ENCODE results near the gene IL17RE. TPM values are rescaled to one million over a fixed set of nuclear protein-coding genes. Genes with fewer than 3 reads are reported as not detected.

Gene IL17RE
- total RNA-seq, 1 donor from 2014 or later, result 0.74 TPM

DNA sequence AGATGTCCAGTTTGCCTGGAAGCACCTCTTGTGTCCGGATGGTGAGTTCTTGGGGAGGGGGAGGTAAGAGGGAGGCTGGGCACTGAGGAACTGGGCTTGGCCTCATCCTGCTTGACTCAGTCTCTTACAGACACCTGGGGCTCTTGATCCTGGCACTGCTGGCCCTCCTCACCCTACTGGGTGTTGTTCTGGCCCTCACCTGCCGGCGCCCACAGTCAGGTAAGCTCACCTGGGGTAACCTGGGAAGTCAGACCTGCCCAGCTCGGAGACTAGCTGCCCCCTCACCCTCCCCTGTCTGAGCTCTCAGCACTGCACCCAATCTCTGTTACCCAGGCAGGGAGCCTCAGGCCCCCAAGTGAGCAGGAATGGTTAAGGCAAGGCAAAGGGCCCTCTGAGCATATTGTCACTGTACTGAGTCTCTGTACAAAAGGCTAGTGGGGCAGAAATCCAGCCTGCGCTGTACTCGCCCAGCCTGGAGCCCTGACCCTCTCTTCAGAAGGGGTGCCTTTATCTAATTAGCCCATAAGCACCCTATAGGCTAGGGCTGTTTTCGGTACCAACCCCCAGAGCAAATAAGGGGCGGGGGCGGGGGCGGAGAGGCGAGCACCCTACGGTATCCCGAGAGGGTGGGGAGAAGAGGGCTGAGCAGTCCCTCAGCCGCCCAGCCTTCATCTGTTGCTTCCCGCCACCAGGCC lies 12.1 kb downstream of the IL17RE start:
- Mint-ChIP-seq H3K9me3 (ENCODE audit: unreplicated experiment) (no peaks in the 10 kb centered on the region), H3K27ac (ENCODE audit: unreplicated experiment) (no peak overlapping the region), H3K36me3 (ENCODE audit: low read depth, unreplicated experiment) (peaks cover 12% of the 10 kb centered on the region), H3K4me1 (ENCODE audit: unreplicated experiment) (peaks cover 4% of the 10 kb centered on the region), H3K27me3 (ENCODE audit: unreplicated experiment) (peaks cover 3% of the 10 kb centered on the region), H3K4me3 (ENCODE audit: unreplicated experiment) (no peak overlapping the region)
- TF ChIP-seq, protein P1, sequence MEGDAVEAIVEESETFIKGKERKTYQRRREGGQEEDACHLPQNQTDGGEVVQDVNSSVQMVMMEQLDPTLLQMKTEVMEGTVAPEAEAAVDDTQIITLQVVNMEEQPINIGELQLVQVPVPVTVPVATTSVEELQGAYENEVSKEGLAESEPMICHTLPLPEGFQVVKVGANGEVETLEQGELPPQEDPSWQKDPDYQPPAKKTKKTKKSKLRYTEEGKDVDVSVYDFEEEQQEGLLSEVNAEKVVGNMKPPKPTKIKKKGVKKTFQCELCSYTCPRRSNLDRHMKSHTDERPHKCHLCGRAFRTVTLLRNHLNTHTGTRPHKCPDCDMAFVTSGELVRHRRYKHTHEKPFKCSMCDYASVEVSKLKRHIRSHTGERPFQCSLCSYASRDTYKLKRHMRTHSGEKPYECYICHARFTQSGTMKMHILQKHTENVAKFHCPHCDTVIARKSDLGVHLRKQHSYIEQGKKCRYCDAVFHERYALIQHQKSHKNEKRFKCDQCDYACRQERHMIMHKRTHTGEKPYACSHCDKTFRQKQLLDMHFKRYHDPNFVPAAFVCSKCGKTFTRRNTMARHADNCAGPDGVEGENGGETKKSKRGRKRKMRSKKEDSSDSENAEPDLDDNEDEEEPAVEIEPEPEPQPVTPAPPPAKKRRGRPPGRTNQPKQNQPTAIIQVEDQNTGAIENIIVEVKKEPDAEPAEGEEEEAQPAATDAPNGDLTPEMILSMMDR (IDR thresholded peaks at IDR 0.05; ENCODE audit: unreplicated experiment), result no peak
- no peak for DNase-seq (ENCODE audit: low spot score)

DNA sequence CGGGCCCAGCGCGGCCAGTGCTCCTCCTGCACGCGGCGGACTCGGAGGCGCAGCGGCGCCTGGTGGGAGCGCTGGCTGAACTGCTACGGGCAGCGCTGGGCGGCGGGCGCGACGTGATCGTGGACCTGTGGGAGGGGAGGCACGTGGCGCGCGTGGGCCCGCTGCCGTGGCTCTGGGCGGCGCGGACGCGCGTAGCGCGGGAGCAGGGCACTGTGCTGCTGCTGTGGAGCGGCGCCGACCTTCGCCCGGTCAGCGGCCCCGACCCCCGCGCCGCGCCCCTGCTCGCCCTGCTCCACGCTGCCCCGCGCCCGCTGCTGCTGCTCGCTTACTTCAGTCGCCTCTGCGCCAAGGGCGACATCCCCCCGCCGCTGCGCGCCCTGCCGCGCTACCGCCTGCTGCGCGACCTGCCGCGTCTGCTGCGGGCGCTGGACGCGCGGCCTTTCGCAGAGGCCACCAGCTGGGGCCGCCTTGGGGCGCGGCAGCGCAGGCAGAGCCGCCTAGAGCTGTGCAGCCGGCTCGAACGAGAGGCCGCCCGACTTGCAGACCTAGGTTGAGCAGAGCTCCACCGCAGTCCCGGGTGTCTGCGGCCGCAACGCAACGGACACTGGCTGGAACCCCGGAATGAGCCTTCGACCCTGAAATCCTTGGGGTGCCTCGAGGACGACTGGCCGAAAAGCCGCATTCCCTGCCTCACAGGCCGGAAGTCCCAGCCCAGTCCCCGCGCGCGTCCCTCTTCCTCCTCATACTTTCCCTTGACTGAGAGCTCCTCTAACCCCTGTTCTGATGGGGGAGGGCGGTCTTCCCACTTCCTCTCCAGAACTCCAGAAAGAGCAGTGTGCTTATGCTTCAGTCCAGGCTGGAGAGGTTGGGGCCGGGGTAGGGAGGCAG lies 12.8 kb downstream of the IL17RE start:
- Mint-ChIP-seq H3K36me3 (ENCODE audit: low read depth, unreplicated experiment) (peaks cover 12% of the 10 kb centered on the region), H3K27me3 (ENCODE audit: unreplicated experiment) (peaks cover 3% of the 10 kb centered on the region), H3K27ac (ENCODE audit: unreplicated experiment) (no peak overlapping the region), H3K4me3 (ENCODE audit: unreplicated experiment) (peak overlapping the region; percentile 82), H3K4me1 (ENCODE audit: unreplicated experiment) (peaks cover 4% of the 10 kb centered on the region), H3K9me3 (ENCODE audit: unreplicated experiment) (no peaks in the 10 kb centered on the region)
- DNase-seq (ENCODE audit: low spot score), result peak; percentile 66
- TF ChIP-seq, protein P1 (IDR thresholded peaks at IDR 0.05; ENCODE audit: unreplicated experiment), result no peak

DNA sequence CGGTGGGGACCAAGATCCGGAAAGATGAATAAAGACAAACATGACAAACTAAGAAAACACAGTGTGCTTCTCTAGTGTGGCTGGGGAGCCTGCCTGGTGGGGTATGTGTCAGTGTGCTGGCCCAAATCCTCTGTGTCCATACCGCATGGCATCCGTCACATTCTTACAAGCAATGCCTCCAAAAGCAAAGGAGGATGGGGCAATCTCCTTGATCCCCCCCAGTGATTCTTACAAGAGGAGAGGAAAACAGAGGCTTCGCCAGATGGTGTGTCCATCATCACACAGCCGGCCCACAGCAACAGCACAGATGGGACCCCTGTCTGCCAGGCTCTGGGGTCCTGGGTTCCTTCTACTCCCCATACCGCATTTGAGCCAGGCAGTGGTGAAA lies 13.7 kb downstream of the IL17RE start:
- no peak overlapping the region for H3K27ac Mint-ChIP-seq (ENCODE audit: unreplicated experiment)
- no peak for DNase-seq (ENCODE audit: low spot score)
- H3K36me3 Mint-ChIP-seq (ENCODE audit: low read depth, unreplicated experiment), result peaks cover 8% of the 10 kb centered on the region
- H3K9me3 Mint-ChIP-seq (ENCODE audit: unreplicated experiment), result no peaks in the 10 kb centered on the region
- peak overlapping the region; percentile 82 for H3K4me3 Mint-ChIP-seq (ENCODE audit: unreplicated experiment)
- TF ChIP-seq, protein P1 (IDR thresholded peaks at IDR 0.05; ENCODE audit: unreplicated experiment), result no peak
- peaks cover 4% of the 10 kb centered on the region for H3K4me1 Mint-ChIP-seq (ENCODE audit: unreplicated experiment)
- no peaks in the 10 kb centered on the region for H3K27me3 Mint-ChIP-seq (ENCODE audit: unreplicated experiment)

DNA sequence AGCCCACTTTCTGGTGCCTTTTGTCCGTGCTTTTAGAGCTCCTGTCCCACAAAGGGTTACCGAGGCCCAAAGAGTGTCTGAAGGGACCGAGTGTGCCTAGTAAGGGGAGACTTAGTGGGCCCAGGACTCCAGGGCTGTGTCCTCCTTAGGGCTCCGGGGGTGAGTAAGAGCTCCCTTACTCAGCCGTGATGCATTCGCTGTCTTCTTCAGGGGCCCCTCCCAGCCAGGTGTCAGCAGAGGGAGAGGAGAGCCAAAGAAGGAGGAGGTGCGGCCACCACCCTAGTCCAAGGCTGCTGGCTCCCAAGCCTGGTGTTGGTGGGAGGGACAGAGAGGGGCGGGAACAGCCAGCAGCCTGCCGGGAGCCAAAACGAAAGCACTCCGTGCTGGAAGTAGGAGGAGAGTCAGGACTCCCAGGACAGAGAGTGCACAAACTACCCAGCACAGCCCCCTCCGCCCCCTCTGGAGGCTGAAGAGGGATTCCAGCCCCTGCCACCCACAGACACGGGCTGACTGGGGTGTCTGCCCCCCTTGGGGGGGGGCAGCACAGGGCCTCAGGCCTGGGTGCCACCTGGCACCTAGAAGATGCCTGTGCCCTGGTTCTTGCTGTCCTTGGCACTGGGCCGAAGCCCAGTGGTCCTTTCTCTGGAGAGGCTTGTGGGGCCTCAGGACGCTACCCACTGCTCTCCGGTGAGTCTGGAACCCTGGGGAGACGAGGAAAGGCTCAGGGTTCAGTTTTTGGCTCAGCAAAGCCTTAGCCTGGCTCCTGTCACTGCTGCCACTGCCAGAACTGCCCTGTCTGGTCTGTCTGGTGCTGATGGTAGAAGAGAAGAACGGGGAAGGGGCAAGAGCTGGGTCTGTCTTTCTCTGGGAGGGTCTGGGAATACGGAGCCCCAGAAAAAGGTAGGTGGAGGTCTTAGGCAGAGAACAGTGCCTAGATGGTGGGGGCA lies 14.4 kb downstream of the IL17RE start, which contains the start of gene IL17RC:
Gene IL17RC (plus strand): TSS at position 365 of the 947 bp plus-strand sequence. CDS start 218 bp downstream, at position 583.
- Mint-ChIP-seq H3K27me3 (ENCODE audit: unreplicated experiment) (no peaks in the 10 kb centered on the region), H3K9me3 (ENCODE audit: unreplicated experiment) (no peaks in the 10 kb centered on the region), H3K4me3 (ENCODE audit: unreplicated experiment) (peak within 1 kb of the TSS; percentile 82), H3K36me3 (ENCODE audit: low read depth, unreplicated experiment) (peaks cover 4% of the 10 kb centered on the region), H3K4me1 (ENCODE audit: unreplicated experiment) (peaks cover 4% of the 10 kb centered on the region), H3K27ac (ENCODE audit: unreplicated experiment) (no peak within 1 kb of the TSS)
- DNase-seq (ENCODE audit: low spot score), result peak; percentile 64
- TF ChIP-seq, protein P1 (IDR thresholded peaks at IDR 0.05; ENCODE audit: unreplicated experiment), result no peak

Data from endothelial cell (in vitro differentiated cells).